ENCODE data around the gene GPC5.

GPC5 gene

DNA sequence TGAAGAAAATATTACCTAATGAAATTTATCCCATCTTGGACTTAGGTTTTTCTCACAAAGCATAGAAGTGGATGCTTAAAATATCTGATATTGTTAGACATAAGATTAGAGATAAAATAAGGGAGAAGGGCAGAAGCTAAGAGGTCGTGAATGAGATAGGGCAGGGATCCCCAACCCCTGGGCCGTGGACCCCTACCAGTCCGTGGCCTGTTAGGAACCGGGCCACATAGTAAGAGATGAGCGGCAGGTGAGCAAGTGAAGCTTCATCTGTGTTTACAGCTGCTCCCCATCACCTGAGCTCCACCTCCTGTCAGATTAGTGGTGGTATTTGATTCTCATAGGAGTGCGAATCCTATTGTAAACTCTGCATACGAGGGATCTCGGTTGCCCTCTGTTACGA, 202.9 kb downstream of the GPC5 start:
- no peak for DNase-seq

DNA sequence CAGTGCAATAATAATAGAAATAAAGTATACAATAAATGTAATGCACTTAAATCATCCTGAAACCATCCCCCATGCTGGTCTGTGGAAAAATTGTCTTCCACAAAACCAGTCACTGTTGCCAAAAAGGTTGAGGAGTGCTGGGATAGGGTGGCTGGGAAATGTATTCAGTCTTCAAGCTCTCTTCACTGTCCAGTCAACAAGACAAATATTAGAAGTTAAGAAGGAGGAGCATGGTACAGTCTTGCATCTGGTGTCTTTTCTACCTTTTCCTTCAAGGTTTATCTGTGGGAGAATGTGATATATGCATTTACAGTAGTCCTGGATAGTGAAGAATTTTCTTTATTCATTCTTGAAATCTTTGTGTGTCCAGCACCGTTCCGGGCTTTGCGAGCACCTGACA, 203.4 kb downstream of the GPC5 start:
- no peak for DNase-seq

DNA sequence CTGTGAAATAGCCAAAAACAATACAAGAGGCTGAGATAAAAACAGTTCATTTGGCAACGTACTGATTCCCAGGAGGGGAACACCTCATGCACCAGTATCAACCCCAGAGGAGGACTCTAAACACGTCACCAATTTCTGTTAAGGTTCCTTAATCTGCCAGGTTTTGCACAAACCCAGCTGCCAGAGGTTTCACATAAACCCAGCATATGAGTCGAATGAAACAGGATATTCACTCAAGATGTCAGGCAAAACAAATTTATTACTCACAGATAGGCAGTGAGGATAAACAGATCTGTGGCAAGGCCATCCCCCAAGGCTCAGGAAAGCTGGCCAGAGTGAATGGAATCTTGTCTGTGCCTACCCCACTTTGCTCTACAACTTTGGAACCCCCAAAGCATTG, 210.9 kb downstream of the GPC5 start:
- no peak for DNase-seq

DNA sequence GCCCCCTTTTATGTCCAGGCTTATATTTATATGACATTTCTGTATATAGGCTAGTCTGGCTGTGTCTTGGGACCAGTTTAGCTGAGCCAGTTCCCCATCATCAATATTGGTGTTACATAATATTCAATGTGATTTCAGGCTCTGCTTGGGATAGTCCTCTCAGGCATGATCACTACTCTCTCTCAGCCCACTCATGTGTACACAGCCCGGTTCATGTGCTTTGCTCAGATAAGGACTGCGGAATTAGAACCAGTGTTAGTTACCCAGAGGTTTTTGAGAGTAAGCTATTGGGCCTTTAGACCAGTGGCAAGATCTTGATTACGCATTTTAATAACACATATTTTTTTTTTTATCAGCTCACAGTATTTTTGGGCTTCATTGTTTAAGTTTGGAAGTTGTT, 219.9 kb downstream of the GPC5 start:
- DNase-seq = no peak

DNA sequence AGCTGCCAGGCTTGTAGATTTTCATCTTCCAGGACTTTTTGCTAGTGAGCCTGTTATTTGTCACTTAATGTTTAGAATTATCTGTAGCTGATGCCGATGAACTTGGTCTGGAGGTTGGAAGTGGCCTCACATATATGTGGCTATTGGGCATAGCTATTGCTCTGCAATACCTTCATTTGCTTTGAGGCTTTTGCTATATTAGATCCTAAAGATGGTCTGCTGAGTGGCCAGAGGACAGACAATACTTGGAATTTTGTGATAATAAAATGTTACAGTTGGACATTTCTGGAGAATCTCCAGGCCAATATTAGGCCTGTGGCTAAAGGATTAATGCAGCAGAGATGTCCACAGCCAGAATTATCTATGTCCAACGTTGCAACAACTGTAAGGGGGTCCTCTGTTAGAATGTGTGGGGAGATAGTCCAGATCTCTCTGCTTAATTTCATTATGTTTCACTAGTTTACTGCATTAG, 222.3 kb downstream of the GPC5 start:
- DNase-seq = no peak

DNA sequence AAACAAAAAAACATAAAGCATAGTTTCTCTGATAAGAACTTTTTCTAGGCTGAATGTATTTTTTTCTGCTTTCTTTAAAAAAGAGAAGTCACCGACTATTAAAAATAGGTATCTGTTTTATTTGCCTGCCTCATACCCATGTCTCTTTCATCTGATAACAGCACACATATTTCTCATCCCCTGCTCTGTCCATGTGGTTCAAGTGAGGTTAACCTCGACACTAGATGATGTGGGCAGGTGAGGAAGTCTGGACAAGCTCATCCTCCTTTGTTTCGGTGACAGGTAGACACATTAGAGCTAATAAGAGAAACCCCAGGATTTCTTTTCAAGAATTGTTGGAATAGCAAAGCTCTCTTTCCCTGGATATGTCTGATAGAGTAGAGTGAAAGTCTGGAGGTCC, 222.7 kb downstream of the GPC5 start:
- DNase-seq = no peak

DNA sequence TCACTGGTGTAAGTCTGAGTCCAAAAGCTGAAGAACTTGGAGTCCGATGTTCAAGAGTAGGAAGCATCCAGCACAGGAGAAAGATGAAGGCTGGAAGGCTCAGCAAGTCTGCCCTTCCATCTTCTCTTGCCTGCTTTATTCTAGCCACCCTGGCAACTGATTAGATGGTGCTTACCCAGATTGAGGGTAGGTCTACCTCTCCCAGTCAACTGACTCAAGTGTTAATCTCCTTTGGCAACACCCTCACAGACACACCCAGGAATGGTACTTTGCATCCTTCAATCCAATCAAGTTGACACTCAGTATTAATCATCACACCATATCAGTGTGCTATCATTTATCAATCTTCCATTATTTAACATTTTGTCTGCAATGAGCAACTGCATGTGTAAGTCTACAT, 223.5 kb downstream of the GPC5 start:
- DNase-seq = no peak

DNA sequence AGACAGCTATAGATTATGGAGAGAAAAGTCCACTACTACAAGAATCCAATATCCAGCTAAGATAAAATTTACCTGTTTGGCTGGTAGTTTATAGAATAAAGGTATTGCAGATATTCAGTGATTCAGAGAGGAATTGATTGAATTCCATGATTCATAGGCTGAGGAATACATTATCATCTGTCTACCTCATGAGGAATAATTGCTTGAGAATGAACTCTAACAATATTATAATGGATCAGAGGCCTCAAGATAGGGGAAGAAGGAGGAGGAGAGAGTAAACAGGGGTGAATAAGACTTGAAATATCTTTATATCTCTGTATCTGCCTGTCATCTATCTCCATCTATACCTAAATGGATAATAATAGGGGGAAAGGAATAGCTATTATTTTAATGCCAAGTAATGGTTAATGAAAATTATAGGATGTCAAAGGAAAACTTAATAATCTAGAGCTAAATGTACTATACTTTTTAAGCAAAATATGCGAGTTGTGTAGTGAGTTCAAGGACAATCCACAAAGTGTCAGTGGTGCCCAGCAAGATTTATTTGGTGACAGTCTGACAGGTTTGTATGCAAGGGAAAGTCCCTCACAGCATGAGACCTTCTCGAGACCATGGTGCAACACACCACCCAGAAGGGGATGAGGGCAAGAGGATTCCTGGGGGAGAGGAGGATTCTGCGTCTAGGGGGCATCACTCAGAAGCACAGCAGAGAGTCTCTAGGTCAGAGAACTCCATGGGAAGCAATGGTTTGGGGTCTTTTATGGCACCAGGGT, 224.5 kb downstream of the GPC5 start:
- no peak for DNase-seq

DNA sequence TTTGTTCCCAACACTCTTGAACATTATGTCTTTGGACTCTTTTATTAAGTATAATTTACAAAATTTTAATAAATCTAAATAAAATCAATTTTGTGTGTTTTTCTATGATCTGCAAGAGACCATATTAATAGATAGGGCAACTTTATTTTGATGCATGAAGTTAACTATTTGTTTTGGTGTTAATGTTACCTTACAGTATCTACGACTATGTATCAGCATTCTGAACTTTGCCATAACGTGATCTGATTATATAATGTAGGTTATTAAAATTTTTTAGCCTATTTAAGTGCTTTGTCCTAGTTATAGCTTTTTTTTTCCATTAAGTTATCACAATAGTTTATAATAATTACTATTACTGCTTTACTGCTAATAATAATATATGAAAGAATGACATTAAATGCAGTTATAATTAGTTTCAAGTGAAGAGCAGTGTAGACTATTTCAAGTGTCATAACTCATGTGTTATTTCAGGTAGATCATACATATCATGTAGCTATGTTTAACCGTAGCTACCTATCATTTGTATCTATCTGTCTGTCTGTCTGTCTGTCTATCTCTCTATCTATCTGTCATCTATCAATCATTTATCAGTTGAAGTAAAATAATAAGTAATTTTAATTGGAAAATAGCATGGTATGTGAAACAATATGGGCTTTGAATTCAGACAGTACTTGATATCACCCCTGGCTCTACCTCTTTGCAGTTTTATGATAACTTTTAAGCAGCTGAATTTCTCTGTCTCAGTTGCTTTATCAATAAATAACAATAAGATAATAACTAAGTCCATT, 229.7 kb downstream of the GPC5 start:
- DNase-seq = no peak

DNA sequence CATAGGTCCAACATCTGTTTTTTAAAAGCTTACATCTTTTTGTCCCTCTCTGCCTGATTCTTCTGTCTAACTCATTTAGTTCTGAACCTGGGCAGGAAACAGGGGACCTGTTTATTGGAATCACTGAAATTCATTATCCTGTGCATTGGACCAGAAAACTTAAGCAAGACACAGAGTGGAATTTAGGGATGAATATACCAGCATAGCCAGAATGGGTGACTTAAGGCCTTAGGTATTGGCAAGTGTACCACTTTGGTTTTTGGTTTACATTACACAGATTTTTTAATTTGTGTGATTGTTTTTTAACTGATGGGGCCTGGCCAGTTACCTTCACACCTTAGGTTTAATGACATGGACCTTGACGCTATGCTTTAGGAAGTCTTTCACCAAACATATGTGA, 232.5 kb downstream of the GPC5 start:
- DNase-seq = no peak

DNA sequence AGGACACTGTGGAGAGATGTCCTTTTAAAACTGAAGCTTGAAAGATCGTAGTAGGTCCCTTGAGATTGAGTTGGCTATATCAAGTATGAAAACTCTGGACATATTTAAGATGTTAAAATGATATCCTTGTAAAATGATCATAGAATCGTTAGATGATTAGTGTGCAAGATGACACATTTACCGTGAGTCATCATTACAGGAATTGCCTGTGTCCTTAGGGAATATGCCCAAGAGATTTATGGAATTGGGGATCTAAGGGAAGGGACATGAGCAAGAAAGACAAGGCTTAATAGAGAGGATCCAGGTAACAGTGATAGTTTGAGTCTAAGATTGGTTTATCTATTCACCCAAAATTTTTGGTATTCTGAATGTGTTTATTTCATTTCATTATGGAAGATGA, 233.7 kb downstream of the GPC5 start:
- DNase-seq = no peak

DNA sequence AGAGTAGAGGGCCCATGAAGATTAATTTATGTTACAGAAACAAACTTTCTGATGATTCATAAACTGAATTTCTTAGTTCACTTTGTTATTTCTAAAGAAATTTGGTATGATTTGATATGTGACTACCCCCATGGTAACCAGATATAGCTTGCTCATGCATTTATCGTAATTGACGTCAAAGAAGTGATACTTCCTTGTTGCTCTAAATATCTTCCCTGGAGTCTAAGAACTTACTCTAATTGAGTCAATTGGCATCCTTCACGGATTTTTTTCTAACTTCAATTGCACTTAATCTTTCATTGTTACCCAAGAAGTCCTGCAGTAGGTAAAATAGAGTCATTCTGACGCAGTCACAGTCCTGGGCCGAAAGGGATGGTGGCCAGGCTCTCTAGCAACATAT, 240.9 kb downstream of the GPC5 start:
- no peak for DNase-seq

DNA sequence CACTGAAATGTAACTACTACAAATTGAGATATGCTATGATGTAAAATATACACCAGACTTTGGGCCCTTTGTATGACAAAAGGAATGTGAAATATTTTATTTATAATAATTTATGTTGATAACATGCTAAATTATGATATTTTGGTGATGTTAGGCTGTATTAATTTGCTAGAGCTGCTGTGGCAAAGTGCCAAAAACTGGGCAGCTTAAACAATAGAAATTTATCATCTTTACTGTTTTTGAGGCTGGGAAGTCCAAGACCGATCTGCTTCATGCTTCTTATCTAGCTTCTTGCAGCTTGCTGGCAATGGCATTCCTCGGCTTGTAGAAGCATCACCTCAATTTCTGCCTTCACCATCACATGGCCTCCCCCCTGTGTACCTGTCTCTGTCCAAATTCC, 245.0 kb downstream of the GPC5 start:
- no peak for DNase-seq

DNA sequence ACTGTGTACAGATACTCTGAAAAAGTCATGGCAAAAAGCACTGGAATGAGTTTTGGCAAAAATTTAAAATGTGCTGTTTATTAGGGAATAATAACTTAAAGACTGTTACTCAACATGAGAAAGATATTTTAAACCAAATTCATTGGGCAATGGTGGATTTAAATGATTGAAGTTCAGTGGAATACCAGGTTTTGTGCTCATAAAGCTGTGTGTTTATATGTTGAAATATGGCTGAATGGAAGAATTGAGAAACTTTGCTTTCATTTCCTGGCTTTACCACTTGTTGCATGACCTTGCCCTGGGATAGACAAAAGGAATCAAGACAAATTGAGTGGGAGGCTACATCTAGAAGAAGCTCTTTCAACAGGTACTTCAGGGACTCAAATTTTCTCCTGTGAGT, 246.4 kb downstream of the GPC5 start:
- DNase-seq = no peak

DNA sequence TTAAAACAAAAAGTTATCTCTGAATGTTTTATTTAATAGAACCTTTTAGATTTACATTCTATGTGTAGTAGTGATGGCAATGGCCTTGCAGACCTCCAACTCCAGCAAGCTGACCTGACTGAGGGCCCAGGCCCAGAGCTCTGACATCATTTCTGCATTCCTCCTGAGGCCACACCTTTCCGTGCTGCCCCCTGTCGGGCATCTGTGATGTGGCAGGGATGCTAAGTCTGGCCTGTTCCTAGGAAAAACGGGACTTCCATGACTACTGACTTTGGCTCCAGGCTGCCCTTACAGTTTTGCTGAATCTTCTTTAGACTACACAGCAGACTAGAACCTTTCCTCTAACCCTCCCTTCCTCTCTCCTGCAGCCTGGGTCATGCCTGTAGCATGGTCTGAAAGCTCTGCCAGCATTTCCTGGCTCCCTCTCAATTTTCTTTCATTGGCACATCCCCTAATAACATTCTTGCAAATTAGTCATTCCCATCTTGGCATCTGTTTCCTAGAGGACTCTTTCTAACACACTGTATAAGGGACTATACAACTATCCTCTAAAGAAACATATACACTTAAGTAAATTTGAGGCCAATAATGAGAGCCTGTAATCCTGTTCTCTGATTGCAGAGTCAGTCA, 249.1 kb downstream of the GPC5 start:
- DNase-seq = no peak

DNA sequence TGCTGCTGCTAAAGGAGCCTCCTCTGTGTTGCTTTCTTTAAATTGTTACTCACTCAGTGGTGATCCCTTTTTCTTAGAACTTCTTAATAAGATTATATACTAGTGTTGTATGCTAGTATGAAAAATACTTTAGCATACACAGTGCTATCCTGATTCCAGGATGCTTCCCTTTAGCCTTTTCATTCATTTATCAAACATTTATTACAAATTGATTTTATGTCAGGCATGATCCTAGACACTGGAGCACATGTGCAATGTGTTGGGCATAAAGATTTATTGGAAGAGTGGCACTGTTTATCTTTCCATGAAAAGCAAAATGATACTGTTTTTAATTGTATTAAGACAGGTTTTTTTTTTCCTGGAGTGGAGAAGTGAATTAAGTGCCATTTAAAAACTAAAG, 249.6 kb downstream of the GPC5 start:
- DNase-seq = no peak

DNA sequence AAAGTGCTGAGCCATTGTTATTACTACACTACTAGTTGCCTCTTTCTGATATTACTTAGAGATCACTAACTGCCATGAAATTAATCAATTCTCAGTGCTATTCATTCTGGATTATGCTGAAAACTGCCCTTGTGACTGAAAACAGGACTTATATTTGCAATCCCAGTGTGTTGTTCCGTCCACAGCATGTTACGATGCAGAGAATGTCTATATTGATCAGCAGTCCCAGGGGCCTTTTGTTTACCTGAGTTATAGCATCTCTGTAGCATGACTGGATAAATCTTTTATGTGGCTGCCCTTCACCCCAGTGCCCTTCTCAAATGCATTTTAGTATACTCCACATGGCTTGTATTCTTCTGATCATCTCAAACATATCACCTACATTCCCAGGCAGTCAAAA, 251.0 kb downstream of the GPC5 start:
- DNase-seq = no peak

DNA sequence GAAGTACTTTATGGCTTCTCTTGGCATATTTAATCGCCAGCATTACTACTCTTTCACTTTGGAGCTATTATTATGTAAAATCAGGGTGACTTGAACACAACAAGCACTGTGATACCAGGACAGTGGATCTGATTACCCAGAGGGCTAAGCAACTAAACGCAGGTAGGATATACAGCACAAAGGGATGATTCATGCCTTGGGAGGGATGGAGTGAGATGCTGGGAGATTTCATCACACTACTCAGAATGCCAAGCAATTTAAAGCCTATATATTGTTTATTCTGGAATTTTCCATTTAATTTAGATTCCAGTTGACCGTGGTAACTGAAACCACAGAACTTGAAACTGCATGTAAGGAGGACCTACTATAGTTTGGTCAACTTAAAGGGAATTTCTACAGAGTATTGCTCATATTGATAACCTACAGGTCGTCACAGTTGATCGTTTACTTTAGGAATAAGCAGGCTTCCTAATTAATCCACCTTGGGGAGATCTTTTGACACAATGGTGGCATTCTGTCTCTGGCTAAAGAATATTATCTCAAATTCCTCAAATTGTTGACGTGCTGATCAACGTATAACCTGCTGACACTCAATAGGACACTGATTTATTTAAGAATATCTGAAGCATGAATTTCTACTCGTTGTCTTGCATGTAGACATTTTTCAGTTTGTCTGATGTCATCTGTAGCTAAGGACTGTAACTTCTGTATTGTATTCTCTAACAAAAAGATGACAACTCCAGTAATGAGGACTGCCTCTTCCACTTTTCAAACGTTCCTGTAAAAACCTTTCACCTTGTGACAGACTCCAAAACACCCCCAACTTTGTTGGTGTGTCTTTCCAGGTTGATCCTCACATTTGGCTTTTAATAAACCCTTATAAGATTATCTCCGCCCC, 254.2 kb downstream of the GPC5 start:
- no peak for DNase-seq

DNA sequence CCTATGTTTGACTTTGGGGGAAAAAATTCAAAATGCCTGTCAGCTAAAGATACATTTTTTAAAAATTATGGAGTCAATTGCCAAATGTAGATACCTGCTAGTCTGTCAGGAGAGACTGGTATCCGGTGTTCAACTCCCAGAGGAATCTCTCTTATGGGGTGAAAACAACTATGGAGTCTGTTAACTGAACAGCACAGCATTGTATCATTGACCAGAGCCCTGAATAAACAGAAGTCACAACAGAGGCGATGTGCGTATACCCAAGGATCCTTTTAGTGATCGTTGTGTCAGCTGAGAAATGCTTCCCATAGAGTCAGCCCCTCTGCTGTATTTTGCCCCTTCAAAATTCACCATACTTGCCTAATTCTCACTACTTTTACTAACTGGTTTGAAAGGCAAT, 257.3 kb downstream of the GPC5 start:
- no peak for DNase-seq

DNA sequence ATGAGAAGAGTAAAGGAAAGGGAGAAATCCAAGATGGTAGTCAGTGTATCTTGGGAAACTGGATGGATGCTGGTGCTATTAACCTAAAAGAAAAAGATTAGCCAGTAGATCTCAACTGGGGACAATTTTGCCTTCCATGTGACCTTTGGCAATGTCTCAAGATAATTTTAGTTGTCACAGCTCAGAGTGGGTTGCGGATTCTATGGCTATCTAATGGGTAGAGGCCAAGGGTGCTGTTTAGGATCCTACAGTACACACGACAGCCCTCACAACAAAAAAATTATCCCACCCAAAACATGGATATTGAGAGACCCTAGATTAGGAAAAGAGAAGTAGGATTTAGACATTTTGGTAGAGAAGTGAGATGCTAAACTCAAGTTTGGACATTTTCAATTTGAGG, 258.9 kb downstream of the GPC5 start:
- no peak for DNase-seq

DNA sequence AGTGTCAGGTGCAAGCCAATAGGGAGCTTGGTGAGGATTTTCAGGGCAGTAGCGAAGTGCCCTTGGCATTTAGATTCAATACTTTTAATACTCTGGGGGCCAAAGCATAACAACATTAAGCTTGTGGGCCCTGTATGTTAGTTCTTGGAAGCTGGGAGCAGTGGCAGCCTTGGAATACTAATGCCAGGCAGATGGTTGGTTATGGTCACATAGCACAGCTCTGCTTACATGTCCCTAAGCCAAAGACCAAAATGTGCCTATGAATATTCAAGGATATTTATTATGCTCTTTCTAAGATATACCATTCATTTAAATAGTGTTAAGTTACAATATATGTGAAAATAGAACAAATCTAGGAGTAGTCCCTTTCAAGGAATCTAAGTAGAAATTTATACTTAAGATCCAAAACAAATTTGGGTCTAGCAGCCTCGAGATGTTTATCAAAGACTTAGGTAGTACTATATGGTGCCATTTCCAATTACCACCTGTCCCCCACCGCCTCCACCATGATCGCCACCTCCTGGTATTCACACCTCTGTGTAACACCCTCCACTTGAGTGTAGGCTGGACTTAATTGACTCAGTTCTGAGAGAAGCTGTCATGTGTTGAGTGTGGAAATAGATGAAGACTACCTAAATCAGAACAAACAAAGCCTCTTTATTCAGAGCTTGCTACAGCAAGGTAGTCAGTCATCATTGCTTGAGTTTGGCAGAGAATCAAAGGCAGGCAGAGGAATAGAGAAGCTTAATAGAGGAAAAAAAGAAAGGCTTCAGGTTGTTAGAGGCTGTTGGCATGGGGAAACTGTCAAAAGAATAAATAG, 261.0 kb downstream of the GPC5 start:
- no peak for DNase-seq

DNA sequence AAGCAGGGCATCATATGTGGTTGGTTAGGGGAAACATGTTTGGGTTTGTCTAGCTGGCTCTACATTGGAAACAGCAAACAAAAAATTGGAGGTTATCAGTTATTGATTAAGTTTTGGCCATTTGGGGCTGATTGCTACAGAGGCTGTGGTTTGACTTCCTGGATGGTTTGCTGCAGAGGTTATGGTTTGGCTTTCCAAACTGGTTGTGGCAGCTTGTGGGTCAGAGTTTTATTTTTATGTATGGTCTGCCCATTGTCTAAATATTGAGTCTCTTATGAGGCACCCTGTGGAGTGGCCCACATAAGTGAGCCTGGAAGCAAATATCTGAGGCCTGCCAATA, 261.6 kb downstream of the GPC5 start:
- DNase-seq = no peak
